Right hindlimb (tissue), 1 donor: ENCODE data around the gene GSG1L.
"Not testable (repeated sequence)": the region's sequence is repeated elsewhere in the genome, so short reads cannot be mapped to it uniquely, and the experiment has no call there.

ENCODE experiments used
- DNase-seq: peaks from one replicate; pipeline ENCODE4 v3.0.0-alpha.2; 2018

The GSG1L gene

GRCh38 chr16:27747946-27748345, 315.6 kb downstream of the GSG1L start:
- no peak for DNase-seq

- DNase-seq: no peak
Measured at GRCh38 chr16:27746076-27746855, 317.2 kb downstream of the GSG1L start.

- no peak for DNase-seq
Measured at GRCh38 chr16:27745348-27745747, 318.2 kb downstream of the GSG1L start.

- no peak for DNase-seq
Measured at GRCh38 chr16:27743963-27744362, 319.6 kb downstream of the GSG1L start.

GRCh38 chr16:27743001-27743400, 320.5 kb downstream of the GSG1L start:
- not testable (repeated sequence) for DNase-seq

- no peak for DNase-seq
Measured at GRCh38 chr16:27742333-27742732, 321.2 kb downstream of the GSG1L start.

GRCh38 chr16:27740496-27741201, 322.9 kb downstream of the GSG1L start:
- DNase-seq: no peak

GRCh38 chr16:27739606-27740357, 323.7 kb downstream of the GSG1L start:
- no peak for DNase-seq

GRCh38 chr16:27738596-27738995, 324.9 kb downstream of the GSG1L start:
- DNase-seq: no peak
